Esophagus muscularis mucosa (tissue), 4 donors: ENCODE results near the gene GNG7. TPM values are rescaled to one million over a fixed set of nuclear protein-coding genes. Genes with fewer than 3 reads are reported as not detected.

Experiments
- DNase-seq: peaks from one replicate; pipeline ENCODE4 v3.0.0-alpha.2; 2017; ENCODE audit errors: extremely low spot score
- H3K27ac ChIP-seq, 4 donors: fragments of 200-600 bp; sonication (generic); replicated peaks in 1 of 4; 1 replicate in 3 of 4; 2 replicates in 1 of 4; pipeline ENCODE4 v1.5.1; 2016 to 2019; ENCODE audit warnings: mild to moderate bottlenecking in 1 of 4
- H3K27me3 ChIP-seq, 4 donors: fragments of 200-600 bp; sonication (generic); one replicate each; pipeline versions ENCODE4 v1.5.1 to v1.6.0; 2016 to 2019
- H3K36me3 ChIP-seq, 4 donors: fragments of 200-600 bp; sonication (generic); one replicate each; pipeline ENCODE4 v1.5.1; 2016 to 2019
- H3K4me1 ChIP-seq, 4 donors: fragments of 200-600 bp; sonication (generic); one replicate each; pipeline ENCODE4 v1.5.1; 2016 to 2019
- H3K4me3 ChIP-seq, 4 donors: fragments of 200-600 bp; sonication (generic); 1 replicate in 2 of 4; 2 replicates in 2 of 4; pipeline ENCODE4 v1.5.1; 2016 to 2019; ENCODE audit warnings: mild to moderate bottlenecking in 4 of 4, moderate library complexity in 1 of 4
- H3K9me3 ChIP-seq, 4 donors: fragments of 200-600 bp; sonication (generic); 1 replicate in 3 of 4; 2 replicates in 1 of 4; pipeline ENCODE4 v1.5.1; 2016 to 2019
- EP300 ChIP-seq: sonication (generic); formaldehyde crosslinking; IDR thresholded peaks from one replicate; pipeline ENCODE4 v1.6.1; 2017; ENCODE audit warnings: antibody characterized with exemption
- POLR2A ChIP-seq: fragments of 450-650 bp; IDR thresholded peaks from one replicate; pipeline ENCODE4 v1.6.1; 2017; ENCODE audit warnings: antibody characterized with exemption, moderate library complexity, mild to moderate bottlenecking, low read depth
- POLR2AphosphoS5 ChIP-seq, 2 donors: sonication (generic); formaldehyde crosslinking; IDR thresholded peaks; one replicate each; pipeline ENCODE4 v1.6.1; 2017; ENCODE audit warnings: antibody characterized with exemption in 2 of 2
- WGBS: methylation state at CpG from one replicate; pipeline ENCODE4 v1.1.5; 2018; 5-methylcytosine and 5-hydroxymethylcytosine counted together
- intact Hi-C: fragments of 100-400 bp; cut with DNase I; formaldehyde crosslinking; loops from one replicate; pipeline ENCODE4 v1.15.1; 2023
- total RNA-seq, 4 donors: library from RNA; depleted of rRNA; stranded (reverse); fragments of >200 nt; gene quantifications; one replicate each; pipeline versions ENCODE4 v1.1.0 to v1.2.1, GENCODE V29; 2016
- TF ChIP-seq, protein P1 (sequence below), 3 experiments: fragments of 200-600 bp in 2 of 3; fragments of 450-650 bp in 1 of 3; sonication (generic) in 2 of 3; IDR thresholded peaks; one replicate each; pipeline ENCODE4 v1.5.1; 2017 to 2019; ENCODE audit warnings: antibody characterized with exemption in 3 of 3, mild to moderate bottlenecking in 2 of 3, moderate library complexity in 1 of 3

Gene GNG7
- total RNA-seq, 4 donors from 2014 or later = 6.3 to 18.8 (median 13.0) TPM

DNA sequence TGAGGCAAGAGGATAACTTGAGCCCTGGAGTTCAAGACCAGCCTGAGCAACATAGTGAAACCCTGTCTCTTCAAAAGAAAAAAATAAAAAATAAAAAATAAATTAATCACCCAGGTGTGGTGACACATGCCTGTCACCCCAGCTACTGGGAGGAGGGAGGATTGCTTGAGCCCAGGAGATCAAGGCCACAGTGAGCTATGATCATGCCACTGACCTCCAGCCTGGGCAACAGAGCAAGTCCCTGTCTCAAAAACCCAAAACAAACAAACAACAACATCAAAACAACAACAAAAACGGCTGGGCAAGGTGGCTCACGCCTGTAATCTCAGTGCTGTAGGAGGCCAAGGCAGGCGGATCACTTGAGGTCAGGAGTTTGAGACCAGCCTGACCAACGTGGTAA lies 41.6 kb upstream of the GNG7 start:
- WGBS = 32% methylated on average over 4 of the region's 4 CpGs
- intact Hi-C loops = no loop called here
- H3K4me1 ChIP-seq = peaks cover 4 to 13% (median 8%) of the 10 kb centered on the region in 4 donors
- TF ChIP-seq EP300 (no peak), POLR2AphosphoS5 (IDR thresholded peaks at IDR 0.05) (no peak), POLR2A (no peak)
- TF ChIP-seq, protein P1, sequence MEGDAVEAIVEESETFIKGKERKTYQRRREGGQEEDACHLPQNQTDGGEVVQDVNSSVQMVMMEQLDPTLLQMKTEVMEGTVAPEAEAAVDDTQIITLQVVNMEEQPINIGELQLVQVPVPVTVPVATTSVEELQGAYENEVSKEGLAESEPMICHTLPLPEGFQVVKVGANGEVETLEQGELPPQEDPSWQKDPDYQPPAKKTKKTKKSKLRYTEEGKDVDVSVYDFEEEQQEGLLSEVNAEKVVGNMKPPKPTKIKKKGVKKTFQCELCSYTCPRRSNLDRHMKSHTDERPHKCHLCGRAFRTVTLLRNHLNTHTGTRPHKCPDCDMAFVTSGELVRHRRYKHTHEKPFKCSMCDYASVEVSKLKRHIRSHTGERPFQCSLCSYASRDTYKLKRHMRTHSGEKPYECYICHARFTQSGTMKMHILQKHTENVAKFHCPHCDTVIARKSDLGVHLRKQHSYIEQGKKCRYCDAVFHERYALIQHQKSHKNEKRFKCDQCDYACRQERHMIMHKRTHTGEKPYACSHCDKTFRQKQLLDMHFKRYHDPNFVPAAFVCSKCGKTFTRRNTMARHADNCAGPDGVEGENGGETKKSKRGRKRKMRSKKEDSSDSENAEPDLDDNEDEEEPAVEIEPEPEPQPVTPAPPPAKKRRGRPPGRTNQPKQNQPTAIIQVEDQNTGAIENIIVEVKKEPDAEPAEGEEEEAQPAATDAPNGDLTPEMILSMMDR (IDR thresholded peaks at IDR 0.05) = no peak
- no peak overlapping the region for H3K4me3 ChIP-seq
- no peaks in the 10 kb centered on the region for H3K36me3 ChIP-seq
- no peak for DNase-seq
- H3K9me3 ChIP-seq = no peaks in the 10 kb centered on the region
- H3K27ac ChIP-seq = no peak overlapping the region
- peaks cover 0 to 15% (median 0%) of the 10 kb centered on the region in 4 donors for H3K27me3 ChIP-seq

DNA sequence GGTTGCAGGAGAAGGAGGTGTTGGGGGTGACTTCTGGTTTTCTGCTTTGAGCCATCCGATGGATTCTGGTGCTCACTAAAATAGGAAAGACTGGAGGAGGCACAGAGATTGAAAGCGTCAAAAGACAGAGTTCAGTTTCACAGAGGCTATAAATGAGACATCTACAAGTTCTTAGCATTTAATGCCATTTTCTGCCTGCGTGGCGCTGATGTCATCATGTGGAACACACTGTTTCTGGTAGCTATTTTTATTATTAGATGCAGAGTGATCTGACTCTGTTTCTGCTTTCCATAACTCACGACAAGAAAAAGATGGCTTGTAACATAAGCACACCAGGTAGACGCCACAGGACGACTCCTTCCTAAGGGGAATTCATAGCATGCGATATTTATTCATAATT lies 40.6 kb upstream of the GNG7 start:
- TF ChIP-seq EP300 = no peak
- TF ChIP-seq, protein P1 (IDR thresholded peaks at IDR 0.05) = no peak
- TF ChIP-seq POLR2A = no peak
- no peak for TF ChIP-seq POLR2AphosphoS5 (IDR thresholded peaks at IDR 0.05)
- WGBS = 75% methylated on average over 8 of the region's 8 CpGs
- H3K27ac ChIP-seq = no peak overlapping the region
- H3K9me3 ChIP-seq = no peaks in the 10 kb centered on the region
- intact Hi-C loops = no loop called here
- H3K4me1 ChIP-seq = peaks cover 11 to 19% (median 15%) of the 10 kb centered on the region in 4 donors
- peaks cover 0 to 15% (median 0%) of the 10 kb centered on the region in 4 donors for H3K27me3 ChIP-seq
- no peak for DNase-seq
- no peak overlapping the region for H3K4me3 ChIP-seq
- H3K36me3 ChIP-seq = no peaks in the 10 kb centered on the region

DNA sequence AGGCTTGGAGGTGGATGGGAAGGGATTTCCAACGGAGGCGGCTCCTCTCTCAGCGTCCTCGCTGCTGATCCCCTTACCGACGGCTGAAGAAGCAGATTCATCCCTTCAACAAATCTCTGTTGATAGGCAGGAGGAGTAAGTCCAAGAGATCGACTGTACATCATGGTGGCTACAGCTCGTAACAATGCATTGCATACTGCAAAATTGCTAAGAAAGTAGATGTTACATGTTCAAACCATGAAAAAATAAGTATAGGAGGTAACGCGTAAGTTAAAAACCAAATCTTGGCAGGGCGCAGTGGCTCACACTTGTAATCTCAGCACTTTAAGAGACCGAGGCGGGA lies 37.8 kb upstream of the GNG7 start:
- H3K4me3 ChIP-seq = peak overlapping the region in 3 of 4 donors; percentile 85 to 99 (median 98)
- peaks cover 0 to 19% (median 18%) of the 10 kb centered on the region in 4 donors for H3K36me3 ChIP-seq
- H3K27me3 ChIP-seq = peaks cover 0 to 15% (median 0%) of the 10 kb centered on the region in 4 donors
- 46% methylated on average over 13 of the region's 13 CpGs for WGBS
- intact Hi-C loops = no loop called here
- H3K27ac ChIP-seq = no peak overlapping the region
- peaks cover 11 to 24% (median 17%) of the 10 kb centered on the region in 4 donors for H3K4me1 ChIP-seq
- TF ChIP-seq, protein P1 (IDR thresholded peaks at IDR 0.05) = no peak
- TF ChIP-seq POLR2AphosphoS5 (IDR thresholded peaks at IDR 0.05) (no peak), POLR2A (no peak), EP300 (no peak)
- no peaks in the 10 kb centered on the region for H3K9me3 ChIP-seq
- no peak for DNase-seq

DNA sequence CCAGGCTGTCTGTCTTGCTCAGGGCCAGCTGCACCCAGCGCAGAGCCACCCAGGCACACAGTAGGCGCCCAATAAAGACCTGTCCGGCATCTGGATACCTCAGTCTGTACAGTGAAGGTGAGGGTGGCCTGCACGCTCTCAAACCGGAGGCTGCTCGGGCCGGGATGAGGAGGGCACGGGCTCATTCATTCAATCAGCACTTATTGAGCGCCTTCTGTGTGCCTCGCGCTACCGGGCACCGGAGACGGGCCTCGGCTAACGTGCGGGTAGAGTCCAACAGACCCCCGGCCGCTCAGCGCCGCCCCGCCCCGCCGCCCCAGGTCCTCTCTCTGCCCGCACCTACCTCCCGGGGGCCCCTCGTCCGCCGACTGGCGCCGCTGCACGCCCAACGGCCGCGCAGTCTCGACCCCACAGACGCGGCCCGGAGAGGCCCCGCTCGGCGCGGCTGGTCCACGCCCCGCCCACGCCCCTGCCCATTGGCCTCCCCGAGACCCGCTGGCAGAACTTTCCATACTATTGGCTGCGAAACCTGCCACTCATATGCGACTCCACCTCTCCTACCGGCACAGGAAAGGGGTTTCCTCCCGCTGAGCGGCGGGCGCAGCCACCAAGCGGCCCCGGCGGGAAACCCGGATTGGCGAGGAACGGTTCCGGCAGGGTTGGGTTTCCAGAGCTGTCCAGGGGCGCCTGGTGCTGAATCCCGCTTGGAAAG lies 37.3 kb upstream of the GNG7 start, which contains the start of gene SLC39A3:
Gene SLC39A3, minus strand, starts transcription at position 416 of the 712 bp plus-strand sequence. CDS start 2,760 bp downstream, outside the sequence.
- 0% methylated on average over 21 of the region's 64 CpGs for WGBS
- Histone ChIP-seq H3K4me1 (peaks cover 11 to 24% (median 17%) of the 10 kb centered on the region in 4 donors), H3K27me3 (peaks cover 0 to 15% (median 0%) of the 10 kb centered on the region in 4 donors), H3K4me3 (peak within 1 kb of the TSS; percentile 82 to 99 (median 92)), H3K9me3 (no peaks in the 10 kb centered on the region), H3K36me3 (peaks cover 0 to 25% (median 23%) of the 10 kb centered on the region in 4 donors), H3K27ac (peak within 1 kb of the TSS; percentile 72 to 81 (median 74))
- TF ChIP-seq EP300 = no peak
- TF ChIP-seq, protein P1 (IDR thresholded peaks at IDR 0.05) = peak in 2 of 3 experiments; percentile 37 to 52
- TF ChIP-seq POLR2A = no peak
- peak; percentile 57 to 93 for TF ChIP-seq POLR2AphosphoS5 (IDR thresholded peaks at IDR 0.05)
- DNase-seq = peak; percentile 99
- intact Hi-C loops = no loop called here
